Loucy (cell line): ENCODE results near the gene COL24A1.

Experiments used
- H2AFZ ChIP-seq: fragments of 200-600 bp; sonication (generic); 2 replicates; pipeline ENCODE4 v1.6.0; 2016; ENCODE audit warnings: antibody characterized with exemption, mild to moderate bottlenecking, low read length, moderate library complexity
- H3F3A ChIP-seq: fragments of 200-600 bp; 2 replicates; pipeline ENCODE4 v1.6.0; 2016; ENCODE audit warnings: antibody characterized with exemption, low read depth, mild to moderate bottlenecking
- H3K27me3 ChIP-seq: fragments of 200-600 bp; sonication (generic); 2 replicates; pipeline ENCODE4 v1.6.1; 2014; ENCODE audit warnings: low read length, mild to moderate bottlenecking; ENCODE audit not compliant: insufficient read depth, poor library complexity, severe bottlenecking
- H3K36me3 ChIP-seq: fragments of 200-600 bp; sonication (generic); 2 replicates; pipeline ENCODE4 v1.6.1; 2016; ENCODE audit warnings: low read length; ENCODE audit not compliant: insufficient read depth
- H3K4me1 ChIP-seq: fragments of 200-600 bp; sonication (generic); 2 replicates; pipeline ENCODE4 v1.5.1; 2014; ENCODE audit warnings: low read length, mild to moderate bottlenecking; ENCODE audit not compliant: insufficient read depth, poor library complexity, severe bottlenecking
- H3K4me2 ChIP-seq: fragments of 200-600 bp; sonication (generic); 2 replicates; pipeline ENCODE4 v1.6.0; 2014; ENCODE audit warnings: antibody characterized with exemption, low read length, low read depth, mild to moderate bottlenecking; ENCODE audit not compliant: poor library complexity, severe bottlenecking
- H3K4me3 ChIP-seq: fragments of 200-600 bp; sonication (generic); 2 replicates; pipeline ENCODE4 v1.5.1; 2014; ENCODE audit warnings: low read length, mild to moderate bottlenecking, mixed read lengths; ENCODE audit not compliant: poor library complexity, severe bottlenecking
- H3K79me2 ChIP-seq: fragments of 200-600 bp; sonication (generic); 2 replicates; pipeline ENCODE4 v1.6.1; 2014; ENCODE audit warnings: low read length; ENCODE audit not compliant: insufficient read depth
- H3K9ac ChIP-seq: fragments of 200-600 bp; sonication (generic); 2 replicates; pipeline ENCODE4 v1.6.0; 2014; ENCODE audit warnings: mild to moderate bottlenecking, low read depth, low read length, moderate library complexity; ENCODE audit not compliant: poor library complexity, severe bottlenecking
- H3K9me2 ChIP-seq: fragments of 200-600 bp; sonication (generic); replicated peaks from 2 replicates; pipeline ENCODE4 v1.6.1; 2016; ENCODE audit warnings: low read depth, low read length, mixed read lengths
- H3K9me3 ChIP-seq: fragments of 200-600 bp; sonication (generic); 2 replicates; pipeline ENCODE4 v1.6.1; 2014; ENCODE audit warnings: mild to moderate bottlenecking, antibody characterized with exemption, low read length, low read depth; ENCODE audit not compliant: insufficient read depth
- H4K20me1 ChIP-seq: fragments of 200-600 bp; sonication (generic); 2 replicates; pipeline ENCODE4 v1.6.0; 2014; ENCODE audit warnings: antibody characterized with exemption, low read length, mild to moderate bottlenecking; ENCODE audit not compliant: insufficient read depth, poor library complexity, severe bottlenecking
- CTCF ChIP-seq: fragments of 200-600 bp; sonication (generic); conservative IDR thresholded peaks from 2 replicates; pipeline ENCODE4 v1.5.1; 2014; ENCODE audit warnings: mild to moderate bottlenecking, antibody characterized with exemption, low read length
- EZH2phosphoT487 ChIP-seq: fragments of 200-600 bp; IDR thresholded peaks from 2 replicates; pipeline ENCODE4 v1.6.1; 2018; ENCODE audit warnings: antibody characterized with exemption, mild to moderate bottlenecking, moderate library complexity, borderline replicate concordance

The COL24A1 gene

DNA sequence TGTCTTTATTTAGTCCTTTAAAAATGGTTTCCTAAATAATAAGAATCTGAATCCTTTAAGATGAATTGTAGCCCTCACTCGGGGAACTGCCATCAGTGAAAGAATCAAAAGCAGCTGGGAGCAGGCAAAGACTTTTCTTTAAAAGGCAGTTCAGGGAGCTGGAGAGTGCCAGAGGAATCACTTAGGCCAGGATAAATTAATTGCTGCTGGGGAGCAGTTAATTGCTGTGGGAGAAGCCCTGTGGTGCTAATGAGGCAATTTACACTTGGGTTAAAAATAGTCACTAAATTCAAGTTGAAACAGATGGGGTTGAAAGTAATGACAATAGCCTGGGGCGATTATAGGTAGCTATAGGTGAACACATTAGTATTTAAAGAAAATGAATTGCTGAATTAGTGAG lies 38.7 kb upstream of the COL24A1 start:
- H3K9ac ChIP-seq, result no peak overlapping the region
- no peaks in the 10 kb centered on the region for H3K9me2 ChIP-seq
- peaks cover 3% of the 10 kb centered on the region for H3K4me1 ChIP-seq
- H4K20me1 ChIP-seq, result no peaks in the 10 kb centered on the region
- H3K27me3 ChIP-seq, result no peaks in the 10 kb centered on the region
- no peaks in the 10 kb centered on the region for H3K79me2 ChIP-seq
- no peaks in the 10 kb centered on the region for H3K9me3 ChIP-seq
- no peak overlapping the region for H3K4me3 ChIP-seq
- no peak for TF ChIP-seq CTCF
- no peak for TF ChIP-seq EZH2phosphoT487
- no peaks in the 10 kb centered on the region for H3F3A ChIP-seq
- H2AFZ ChIP-seq, result no peak overlapping the region
- no peaks in the 10 kb centered on the region for H3K36me3 ChIP-seq
- H3K4me2 ChIP-seq, result no peak overlapping the region

DNA sequence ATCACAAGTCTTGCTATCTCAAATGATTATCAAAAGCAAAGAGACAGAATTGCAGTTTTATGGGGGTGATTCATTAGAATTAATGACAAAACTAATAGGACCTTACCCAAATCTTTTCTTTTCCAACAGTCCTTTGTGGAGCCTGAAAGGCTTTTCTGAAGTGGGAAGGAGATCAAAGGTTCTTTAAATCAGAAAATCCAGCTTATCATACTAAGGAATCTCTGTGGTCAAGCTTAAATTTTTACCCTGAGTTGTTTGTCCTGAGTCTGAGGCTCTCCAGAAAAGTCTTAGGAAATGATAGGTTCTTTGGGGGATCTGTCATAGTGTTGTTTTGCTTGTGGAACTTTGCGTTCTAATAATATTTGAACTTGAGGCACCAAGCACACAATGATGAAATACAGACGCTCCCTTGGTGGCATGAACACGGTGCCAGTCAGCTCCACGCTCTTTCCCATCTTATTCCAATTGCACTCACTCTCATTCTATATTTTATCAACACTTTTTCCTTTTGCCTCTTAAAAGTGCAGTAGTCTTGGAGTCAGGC lies 38.0 kb upstream of the COL24A1 start:
- no peak overlapping the region for H3K9ac ChIP-seq
- no peaks in the 10 kb centered on the region for H3F3A ChIP-seq
- H3K4me1 ChIP-seq, result peaks cover 3% of the 10 kb centered on the region
- no peak overlapping the region for H2AFZ ChIP-seq
- no peak overlapping the region for H3K4me3 ChIP-seq
- no peaks in the 10 kb centered on the region for H3K9me2 ChIP-seq
- no peak for TF ChIP-seq EZH2phosphoT487
- TF ChIP-seq CTCF, result no peak
- H4K20me1 ChIP-seq, result no peaks in the 10 kb centered on the region
- H3K36me3 ChIP-seq, result no peaks in the 10 kb centered on the region
- no peak overlapping the region for H3K4me2 ChIP-seq
- no peaks in the 10 kb centered on the region for H3K9me3 ChIP-seq
- no peaks in the 10 kb centered on the region for H3K79me2 ChIP-seq
- no peaks in the 10 kb centered on the region for H3K27me3 ChIP-seq

DNA sequence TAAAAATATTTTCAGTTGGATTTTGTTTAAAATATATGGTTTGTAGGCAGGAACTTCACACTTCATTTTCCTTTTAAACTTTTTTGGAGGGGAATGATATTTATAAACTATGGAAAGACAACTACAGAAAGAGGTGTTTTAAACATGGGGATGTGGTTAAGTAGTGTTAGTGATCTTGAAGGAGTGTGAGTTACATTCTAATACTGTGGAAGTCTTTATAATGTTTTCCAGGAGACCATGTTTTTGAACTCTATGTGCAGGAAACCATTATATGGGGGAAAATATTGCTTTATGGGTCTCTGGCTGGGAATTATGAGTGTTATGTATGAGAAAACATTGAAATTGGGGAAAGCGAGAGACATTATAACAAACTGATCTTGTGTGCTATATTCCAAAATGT lies 35.8 kb upstream of the COL24A1 start:
- no peaks in the 10 kb centered on the region for H3K36me3 ChIP-seq
- no peak overlapping the region for H3K4me3 ChIP-seq
- no peaks in the 10 kb centered on the region for H4K20me1 ChIP-seq
- H3K4me1 ChIP-seq, result peaks cover 3% of the 10 kb centered on the region
- no peak overlapping the region for H3K9ac ChIP-seq
- H3K4me2 ChIP-seq, result no peak overlapping the region
- H3F3A ChIP-seq, result no peaks in the 10 kb centered on the region
- no peaks in the 10 kb centered on the region for H3K79me2 ChIP-seq
- TF ChIP-seq EZH2phosphoT487, result no peak
- no peak for TF ChIP-seq CTCF
- no peaks in the 10 kb centered on the region for H3K9me2 ChIP-seq
- H2AFZ ChIP-seq, result no peak overlapping the region
- H3K27me3 ChIP-seq, result no peaks in the 10 kb centered on the region
- no peaks in the 10 kb centered on the region for H3K9me3 ChIP-seq
